ENCODE measurements around the gene XPC.

Gene XPC

DNA sequence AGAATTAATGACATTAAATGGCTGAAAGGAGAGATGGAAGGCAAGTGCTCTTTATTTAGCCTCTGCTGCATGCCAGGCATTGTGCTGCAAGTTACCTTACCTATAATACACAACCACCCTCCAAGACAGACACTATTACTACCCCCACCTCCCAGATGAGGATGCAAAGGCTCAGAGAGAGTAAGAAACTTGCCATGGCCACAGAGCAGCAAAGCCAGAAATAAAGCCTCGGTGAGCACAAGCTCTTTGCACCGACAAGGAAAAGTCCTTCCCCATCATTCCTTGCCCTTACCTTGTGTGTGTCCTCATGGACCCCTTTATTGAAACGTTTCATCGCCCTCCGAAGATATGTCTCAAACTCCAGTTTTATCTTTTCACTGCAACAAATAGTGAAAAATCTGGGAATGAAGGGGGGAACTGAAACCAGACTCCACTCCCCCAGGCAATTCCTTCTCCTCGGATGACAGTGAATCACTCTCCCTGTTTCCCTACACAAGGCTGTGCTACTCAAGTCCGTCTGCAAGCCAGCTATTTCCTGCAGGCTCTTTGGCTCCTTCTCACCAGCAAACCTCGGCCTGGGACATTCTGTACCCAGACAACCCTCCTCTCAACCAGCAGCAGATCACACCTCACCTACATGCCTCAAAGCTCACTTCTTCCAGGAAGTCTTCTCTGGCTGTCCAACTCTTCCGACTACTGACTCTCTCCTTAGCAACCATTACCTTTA lies 11.4 kb downstream of the XPC start:
- TF ChIP-seq TAF1 (IDR thresholded peaks at IDR 0.05; ENCODE audit: borderline replicate concordance, low read depth, low read length), result no peak
- TF ChIP-seq POLR2AphosphoS5 (IDR thresholded peaks at IDR 0.05; ENCODE audit: low read depth, low read length), result no peak
- TF ChIP-seq POLR2A (IDR thresholded peaks at IDR 0.05; ENCODE audit: low read depth, low read length), result no peak
- no peak for DNase-seq (ENCODE audit: insufficient read length)
- FAIRE-seq, result no peak

DNA sequence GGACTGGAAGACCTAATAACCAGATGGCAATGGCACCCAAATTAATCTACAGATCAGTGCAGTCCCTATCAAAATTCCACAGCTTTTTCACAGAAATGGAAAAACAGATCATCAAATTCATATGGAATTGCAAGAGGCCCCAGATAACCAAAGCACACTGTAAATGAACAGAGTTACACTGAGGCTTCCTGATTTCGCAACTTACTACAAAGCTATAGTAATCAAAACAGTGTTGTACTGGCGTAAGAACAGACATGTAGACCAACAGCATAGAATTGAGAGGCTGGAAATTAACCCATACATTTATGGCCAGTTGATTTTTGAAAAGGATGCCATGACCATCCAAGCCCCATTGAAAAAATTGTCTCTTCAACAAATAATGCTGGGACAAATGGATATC lies 16.2 kb downstream of the XPC start:
- TF ChIP-seq TAF1 (IDR thresholded peaks at IDR 0.05; ENCODE audit: borderline replicate concordance, low read depth, low read length) (no peak), POLR2A (IDR thresholded peaks at IDR 0.05; ENCODE audit: low read depth, low read length) (no peak), POLR2AphosphoS5 (IDR thresholded peaks at IDR 0.05; ENCODE audit: low read depth, low read length) (no peak)
- no peak for DNase-seq (ENCODE audit: insufficient read length)
- no peak for FAIRE-seq

DNA sequence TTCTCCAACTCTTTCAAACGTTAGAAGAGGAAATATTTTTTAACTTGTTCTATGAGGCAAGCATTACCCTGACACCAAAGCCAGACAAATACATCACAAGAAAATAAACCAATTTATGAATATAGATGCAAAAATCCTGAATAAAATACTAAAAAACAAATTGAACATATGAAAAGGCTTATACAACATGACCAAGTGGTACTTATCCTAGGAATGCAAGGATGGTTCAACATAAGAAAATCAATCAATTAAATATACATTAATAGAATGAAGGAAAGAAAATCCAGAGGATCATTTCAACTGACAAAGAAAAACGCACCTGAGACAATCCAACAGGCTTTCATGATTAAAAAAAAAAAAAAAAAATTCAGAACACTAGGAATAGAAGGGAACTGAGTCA lies 17.1 kb downstream of the XPC start:
- DNase-seq (ENCODE audit: insufficient read length) (no peak), FAIRE-seq (no peak)
- TF ChIP-seq POLR2A (IDR thresholded peaks at IDR 0.05; ENCODE audit: low read depth, low read length) (no peak), TAF1 (IDR thresholded peaks at IDR 0.05; ENCODE audit: borderline replicate concordance, low read depth, low read length) (no peak), POLR2AphosphoS5 (IDR thresholded peaks at IDR 0.05; ENCODE audit: low read depth, low read length) (no peak)

DNA sequence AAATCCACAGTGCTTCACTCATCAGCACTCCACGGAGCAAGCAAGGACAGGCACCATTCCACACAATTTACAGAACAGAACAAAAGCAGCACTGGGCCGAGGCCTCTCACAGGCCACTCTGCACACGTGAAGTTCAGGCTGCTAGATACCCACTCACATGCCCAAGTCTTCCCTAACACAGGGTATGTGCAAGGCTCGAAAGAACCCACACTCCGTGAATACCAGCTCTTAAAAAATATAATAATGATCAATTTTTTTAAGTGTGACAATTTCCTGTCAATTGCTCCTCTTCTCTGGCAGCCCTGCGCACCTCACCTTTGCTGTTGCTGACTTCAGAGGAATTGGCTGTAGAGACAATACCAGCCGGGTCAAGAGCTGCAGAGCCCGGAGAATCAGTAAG lies 19.0 kb downstream of the XPC start:
- FAIRE-seq, result no peak

DNA sequence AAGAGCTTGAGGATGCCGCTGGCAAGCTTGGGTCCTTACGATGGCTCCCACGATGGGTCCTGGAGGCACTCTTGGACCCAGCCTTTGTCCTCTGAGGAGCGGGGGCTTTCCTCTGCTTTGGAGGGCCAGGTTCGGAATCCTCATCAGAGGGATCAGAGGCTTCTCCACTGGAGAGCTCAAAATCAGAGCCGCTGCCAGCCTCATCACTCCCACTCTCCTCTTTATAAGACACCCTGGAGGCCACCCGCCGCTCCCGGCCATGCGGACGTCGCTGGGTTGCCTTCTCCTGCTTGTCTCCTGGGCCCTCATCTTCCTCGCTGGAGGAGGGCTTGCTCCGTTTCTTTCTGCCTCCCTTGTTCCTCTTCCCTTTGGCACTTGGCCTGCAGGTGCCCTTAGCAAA lies 20.0 kb downstream of the XPC start:
- no peak for FAIRE-seq
- no peak for DNase-seq (ENCODE audit: insufficient read length)
- no peak for TF ChIP-seq POLR2AphosphoS5 (IDR thresholded peaks at IDR 0.05; ENCODE audit: low read depth, low read length)
- TF ChIP-seq POLR2A (IDR thresholded peaks at IDR 0.05; ENCODE audit: low read depth, low read length), result no peak
- TF ChIP-seq TAF1 (IDR thresholded peaks at IDR 0.05; ENCODE audit: borderline replicate concordance, low read depth, low read length), result no peak

More for the DNA sequence above, 19.0 kb downstream of the XPC start:
- TF ChIP-seq POLR2AphosphoS5 (IDR thresholded peaks at IDR 0.05; ENCODE audit: low read depth, low read length) (no peak), POLR2A (IDR thresholded peaks at IDR 0.05; ENCODE audit: low read depth, low read length) (no peak), TAF1 (IDR thresholded peaks at IDR 0.05; ENCODE audit: borderline replicate concordance, low read depth, low read length) (no peak)
- no peak for DNase-seq (ENCODE audit: insufficient read length)

DNA sequence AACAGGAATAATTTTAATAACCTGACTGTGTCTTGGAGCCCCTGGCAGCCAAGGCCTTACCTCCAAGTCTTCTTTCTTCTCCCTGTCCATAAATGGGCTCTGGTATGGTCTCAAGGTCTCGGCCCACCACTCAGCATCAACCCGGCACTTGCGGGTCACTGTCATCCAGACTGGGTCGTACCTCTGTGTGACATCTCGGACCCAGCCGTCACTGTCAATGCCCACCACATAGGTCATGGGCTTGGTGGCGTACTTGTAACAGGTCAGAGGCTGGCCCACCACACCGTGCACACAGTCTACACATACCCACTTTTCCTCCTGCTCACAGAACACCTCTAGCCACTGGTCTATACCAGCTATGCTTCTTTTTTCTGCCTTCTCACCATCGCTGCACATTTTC lies 20.4 kb downstream of the XPC start:
- DNase-seq (ENCODE audit: insufficient read length) (no peak), FAIRE-seq (no peak)
- no peak for TF ChIP-seq POLR2A (IDR thresholded peaks at IDR 0.05; ENCODE audit: low read depth, low read length)

DNA sequence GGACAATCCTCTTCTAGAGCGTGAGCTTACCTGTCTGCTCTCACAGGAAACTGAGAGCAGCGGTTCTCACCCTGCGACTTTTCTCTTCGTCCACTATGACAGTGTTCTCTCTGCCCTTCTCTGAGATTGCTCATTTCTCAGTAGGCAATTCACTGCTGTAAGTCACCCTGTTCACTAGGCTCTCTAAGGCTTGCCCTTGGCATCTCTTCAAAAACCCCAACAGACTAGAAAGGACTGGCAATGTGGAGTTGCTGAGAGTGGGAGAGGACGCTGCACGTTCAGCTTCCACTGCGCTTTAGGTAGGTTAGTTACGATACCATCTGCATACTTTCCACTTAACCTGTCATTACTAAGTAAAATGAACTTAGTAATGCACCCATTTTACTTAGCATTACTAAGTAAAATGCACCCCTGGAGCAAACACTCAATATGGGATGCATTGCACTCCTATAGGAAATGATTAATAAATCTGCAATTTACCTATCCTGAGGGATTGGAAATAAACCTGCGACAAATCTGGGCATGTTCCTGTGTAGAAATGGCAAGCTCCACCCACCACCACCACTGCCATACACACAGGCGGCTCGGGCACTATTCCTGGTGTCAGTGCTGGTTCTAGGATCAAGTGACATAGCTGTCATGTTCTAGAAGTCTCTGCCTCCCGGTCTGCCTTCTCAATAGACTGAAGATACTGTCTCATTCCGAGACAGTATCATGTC lies 21.4 kb downstream of the XPC start:
- no peak for DNase-seq (ENCODE audit: insufficient read length)
- FAIRE-seq, result no peak
- TF ChIP-seq TAF1 (IDR thresholded peaks at IDR 0.05; ENCODE audit: borderline replicate concordance, low read depth, low read length) (no peak), POLR2A (IDR thresholded peaks at IDR 0.05; ENCODE audit: low read depth, low read length) (no peak), POLR2AphosphoS5 (IDR thresholded peaks at IDR 0.05; ENCODE audit: low read depth, low read length) (no peak)

DNA sequence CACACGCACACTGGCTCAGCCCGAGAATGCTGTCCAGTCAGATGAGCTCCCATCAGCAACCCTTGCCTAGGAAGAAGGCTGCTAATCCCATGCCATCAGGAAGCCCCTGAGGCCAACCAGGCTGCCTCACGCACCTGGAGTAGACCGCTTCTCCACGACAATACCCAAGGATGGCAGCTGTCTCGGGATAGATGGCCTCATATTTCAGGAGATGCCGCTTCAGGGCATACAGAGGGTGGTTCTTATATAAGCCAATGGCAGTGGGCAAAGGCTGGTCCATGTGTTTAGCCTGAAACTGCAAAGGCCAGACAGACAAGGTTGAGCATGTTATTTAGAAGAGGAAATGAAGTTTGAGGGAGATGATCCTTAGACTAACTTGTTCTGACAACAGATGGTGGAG lies 22.2 kb downstream of the XPC start:
- no peak for FAIRE-seq
- no peak for DNase-seq (ENCODE audit: insufficient read length)
- TF ChIP-seq TAF1 (IDR thresholded peaks at IDR 0.05; ENCODE audit: borderline replicate concordance, low read depth, low read length) (no peak), POLR2A (IDR thresholded peaks at IDR 0.05; ENCODE audit: low read depth, low read length) (no peak), POLR2AphosphoS5 (IDR thresholded peaks at IDR 0.05; ENCODE audit: low read depth, low read length) (no peak)

DNA sequence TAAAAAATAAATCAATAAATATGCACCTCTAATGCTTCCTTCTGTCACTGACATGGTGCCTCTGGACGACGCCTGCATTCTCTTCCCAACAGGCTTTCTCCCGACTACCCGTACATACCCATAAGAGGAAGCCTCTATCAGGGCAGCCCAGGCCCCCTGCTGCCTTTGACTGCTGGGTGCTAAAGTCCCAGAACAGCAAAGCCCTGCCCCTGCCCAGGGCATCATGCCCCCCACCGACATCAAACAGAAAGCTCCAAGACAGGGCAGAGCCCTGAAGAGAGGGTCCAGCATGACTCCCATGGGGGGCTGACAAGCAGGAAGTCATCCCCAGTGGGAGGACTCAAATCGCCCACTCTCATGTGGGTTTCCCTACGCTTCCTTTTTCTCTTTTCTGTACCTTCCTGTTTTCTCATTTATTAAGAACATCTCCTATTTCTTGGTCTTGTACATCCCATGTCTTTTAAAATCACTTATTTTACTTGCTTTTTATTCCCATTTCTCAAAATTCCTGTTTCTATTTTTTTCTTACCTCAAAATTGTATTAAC lies 23.4 kb downstream of the XPC start:
- DNase-seq (ENCODE audit: insufficient read length), result no peak
- no peak for TF ChIP-seq POLR2AphosphoS5 (IDR thresholded peaks at IDR 0.05; ENCODE audit: low read depth, low read length)
- TF ChIP-seq TAF1 (IDR thresholded peaks at IDR 0.05; ENCODE audit: borderline replicate concordance, low read depth, low read length), result no peak
- no peak for TF ChIP-seq POLR2A (IDR thresholded peaks at IDR 0.05; ENCODE audit: low read depth, low read length)
- FAIRE-seq, result no peak

DNA sequence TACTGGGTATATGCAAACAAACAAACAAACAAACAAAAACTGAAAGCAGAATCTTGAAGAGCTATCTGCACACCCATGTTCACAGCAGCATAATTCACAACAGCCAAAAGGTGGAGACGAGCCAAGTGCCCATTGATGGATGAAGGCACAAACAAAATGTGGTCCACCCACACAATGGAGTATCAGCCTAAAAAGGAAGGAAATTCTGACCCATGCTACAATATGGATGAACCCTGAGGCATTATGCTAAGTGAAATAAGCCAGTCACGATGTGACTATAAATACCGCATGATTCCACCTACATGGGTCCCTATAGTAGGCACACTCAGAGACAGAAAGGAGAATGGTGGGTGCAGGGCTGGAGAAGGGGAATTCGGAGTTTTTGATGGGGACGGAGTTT lies 24.1 kb downstream of the XPC start:
- no peak for FAIRE-seq

DNA sequence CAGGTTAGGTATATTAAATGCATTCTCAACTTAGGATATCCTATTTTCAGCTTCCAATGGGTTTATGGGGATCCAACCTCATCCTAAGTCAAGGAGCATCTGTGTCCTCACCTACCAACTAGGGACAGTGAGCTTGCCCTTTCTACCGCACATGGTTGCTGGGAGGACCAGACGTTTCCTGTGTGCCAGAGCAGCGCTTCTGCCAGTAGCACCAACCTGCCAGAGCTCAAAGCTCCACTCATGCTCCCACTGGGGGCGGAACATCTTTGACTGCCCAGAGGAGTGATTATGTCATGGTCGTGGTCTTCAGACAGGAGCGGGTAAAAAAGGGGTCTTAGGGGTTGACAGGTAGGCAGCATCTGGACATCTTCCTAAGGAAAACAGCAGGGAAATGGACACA lies 24.7 kb downstream of the XPC start:
- DNase-seq (ENCODE audit: insufficient read length) (no peak), FAIRE-seq (no peak)
- TF ChIP-seq TAF1 (IDR thresholded peaks at IDR 0.05; ENCODE audit: borderline replicate concordance, low read depth, low read length), result no peak
- TF ChIP-seq POLR2AphosphoS5 (IDR thresholded peaks at IDR 0.05; ENCODE audit: low read depth, low read length), result no peak
- TF ChIP-seq POLR2A (IDR thresholded peaks at IDR 0.05; ENCODE audit: low read depth, low read length), result no peak

More for the DNA sequence above, 24.1 kb downstream of the XPC start:
- no peak for TF ChIP-seq POLR2A (IDR thresholded peaks at IDR 0.05; ENCODE audit: low read depth, low read length)
- TF ChIP-seq POLR2AphosphoS5 (IDR thresholded peaks at IDR 0.05; ENCODE audit: low read depth, low read length), result no peak
- no peak for TF ChIP-seq TAF1 (IDR thresholded peaks at IDR 0.05; ENCODE audit: borderline replicate concordance, low read depth, low read length)
- DNase-seq (ENCODE audit: insufficient read length), result no peak

DNA sequence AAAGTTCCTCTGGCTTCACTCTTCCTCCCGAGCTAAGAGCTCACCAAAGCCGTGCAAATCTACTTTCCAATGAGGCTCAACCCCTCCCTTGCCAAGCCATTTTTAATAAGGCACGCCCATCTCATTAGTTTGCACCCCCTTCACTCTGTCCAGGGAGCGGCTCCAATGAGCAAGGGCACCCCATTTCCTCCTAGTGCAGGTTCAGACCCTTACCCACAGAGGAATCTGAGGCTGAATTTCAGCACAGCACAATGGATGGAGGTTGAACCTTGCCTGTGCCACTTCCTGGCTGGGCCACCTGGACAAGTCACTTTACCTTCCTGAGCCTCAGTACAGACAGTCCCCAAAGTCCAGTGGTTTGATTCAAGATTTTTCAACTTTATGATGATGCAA lies 25.4 kb downstream of the XPC start:
- no peak for TF ChIP-seq POLR2A (IDR thresholded peaks at IDR 0.05; ENCODE audit: low read depth, low read length)
- TF ChIP-seq TAF1 (IDR thresholded peaks at IDR 0.05; ENCODE audit: borderline replicate concordance, low read depth, low read length), result no peak
- TF ChIP-seq POLR2AphosphoS5 (IDR thresholded peaks at IDR 0.05; ENCODE audit: low read depth, low read length), result no peak
- DNase-seq (ENCODE audit: insufficient read length), result no peak
- no peak for FAIRE-seq

All from GM12892 (cell line).